Fibroblast of gingiva (primary cell): ENCODE data around the gene MCFD2.
"Not testable (repeated sequence)": the region's sequence is repeated elsewhere in the genome, so short reads cannot be mapped to it uniquely, and the experiment has no call there.

Source experiments
- DNase-seq: peaks from one replicate; pipeline ENCODE4 v3.0.0-alpha.2; 2011; ENCODE audit warnings: low read depth

MCFD2 gene

DNA sequence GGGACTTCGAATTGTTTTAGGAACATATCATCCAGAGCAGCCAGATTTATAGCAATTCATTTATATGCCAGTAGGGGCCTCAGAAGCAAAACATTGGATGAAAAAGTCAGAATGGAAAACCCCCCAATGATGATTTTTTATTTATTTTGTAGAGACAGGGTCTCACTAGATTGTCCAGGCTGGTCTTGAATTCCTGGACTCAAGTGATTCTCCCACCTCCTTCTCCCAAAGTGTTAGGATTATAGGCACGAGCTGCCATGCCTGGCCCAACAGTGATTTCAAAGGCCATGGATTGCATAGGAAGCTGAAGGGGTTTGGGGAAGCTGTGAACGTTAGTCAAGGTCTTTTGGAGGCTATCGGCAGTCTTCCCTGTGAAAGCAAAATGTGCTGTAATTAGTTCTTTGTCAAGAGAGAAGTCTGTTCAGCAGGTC lies 21.9 kb upstream of the MCFD2 start:
- no peak for DNase-seq

DNA sequence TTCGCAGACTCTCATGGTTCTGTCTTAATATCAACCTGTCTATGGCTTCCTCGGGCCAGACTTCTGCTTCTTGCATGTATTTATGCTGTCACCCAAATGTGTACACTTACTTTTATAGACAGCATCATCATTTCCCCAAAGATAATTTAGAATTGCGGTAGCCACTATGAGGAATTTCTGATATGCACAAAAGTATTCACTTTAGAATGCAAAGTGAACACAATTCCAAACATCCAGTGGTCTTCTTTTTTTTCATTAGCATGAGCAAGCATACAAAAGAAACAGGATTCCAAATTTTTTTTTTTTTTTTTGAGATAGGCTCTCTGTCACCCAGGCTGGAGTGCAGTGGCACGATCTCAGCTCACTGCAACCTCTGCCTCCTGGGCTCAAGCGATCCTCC lies 21.0 kb upstream of the MCFD2 start:
- DNase-seq, result no peak

GRCh38 chr2:46935071-46935470 lies 19.5 kb upstream of the MCFD2 start:
- no peak for DNase-seq

GRCh38 chr2:46929612-46930011 lies 14.0 kb upstream of the MCFD2 start:
- DNase-seq, result no peak

GRCh38 chr2:46926863-46927262 lies 11.3 kb upstream of the MCFD2 start:
- no peak for DNase-seq

DNA sequence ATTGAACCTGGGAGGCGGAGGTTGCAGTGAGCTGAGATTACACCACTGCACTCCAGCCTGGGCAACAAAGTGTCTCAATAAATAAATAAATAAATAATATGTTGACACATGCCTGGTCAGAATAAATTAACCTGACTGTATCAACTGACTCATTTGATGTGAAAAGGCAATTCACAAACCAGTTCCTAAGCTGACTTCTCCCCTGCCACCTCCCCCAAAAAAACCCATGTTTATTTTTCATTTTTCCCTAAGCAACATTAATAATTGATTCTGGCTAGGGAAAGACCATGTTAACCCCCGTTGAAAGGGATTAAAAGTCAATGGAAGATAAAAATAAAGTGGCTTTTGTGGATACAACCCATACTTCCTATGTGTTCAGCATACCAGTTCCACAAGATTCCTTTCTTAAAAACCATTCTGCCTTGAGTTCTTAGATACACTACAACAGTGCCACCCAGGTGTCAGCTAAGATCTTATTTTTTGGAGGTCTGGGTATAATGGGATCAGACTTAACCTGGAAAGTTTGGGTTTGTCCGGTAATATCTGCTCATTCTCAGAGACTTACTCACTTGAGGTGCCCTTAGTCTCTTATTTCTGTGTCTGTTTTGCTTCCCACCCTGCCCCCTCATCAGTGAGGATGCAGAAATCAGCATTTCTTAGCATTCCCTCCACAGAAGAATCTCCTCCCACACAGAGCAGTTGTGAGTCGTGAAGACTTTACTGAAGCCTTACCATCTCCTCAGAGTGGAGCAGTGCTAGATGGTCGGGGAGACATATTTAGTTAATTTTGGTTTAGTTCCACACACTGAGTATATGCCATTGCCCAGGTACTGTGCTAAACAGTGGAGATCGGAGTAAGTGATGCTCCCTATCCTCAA lies 10.1 kb upstream of the MCFD2 start:
- DNase-seq, result no peak

GRCh38 chr2:46924608-46925007 lies 9.0 kb upstream of the MCFD2 start:
- DNase-seq, result no peak

DNA sequence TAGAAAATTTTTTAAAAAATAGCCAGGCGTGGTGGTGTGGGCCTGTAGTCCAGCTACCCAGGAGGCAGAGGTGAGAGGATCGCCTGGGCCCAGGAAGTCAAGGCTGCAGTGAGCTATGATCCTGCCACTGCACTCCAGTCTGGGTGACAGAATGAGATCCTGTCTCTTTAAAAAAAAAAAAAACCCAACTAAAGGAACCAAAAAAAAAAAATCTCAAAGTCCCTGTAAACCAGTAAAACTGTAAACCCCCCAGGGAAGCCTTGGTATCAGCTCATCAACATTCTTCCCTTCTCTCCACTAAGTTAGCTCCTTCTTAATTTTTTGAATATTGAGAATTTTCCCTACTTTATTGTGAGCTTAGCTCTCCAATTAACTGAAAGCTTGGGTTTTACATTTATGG lies 8.4 kb upstream of the MCFD2 start:
- DNase-seq, result no peak

GRCh38 chr2:46923041-46923528 lies 7.5 kb upstream of the MCFD2 start:
- no peak for DNase-seq

DNA sequence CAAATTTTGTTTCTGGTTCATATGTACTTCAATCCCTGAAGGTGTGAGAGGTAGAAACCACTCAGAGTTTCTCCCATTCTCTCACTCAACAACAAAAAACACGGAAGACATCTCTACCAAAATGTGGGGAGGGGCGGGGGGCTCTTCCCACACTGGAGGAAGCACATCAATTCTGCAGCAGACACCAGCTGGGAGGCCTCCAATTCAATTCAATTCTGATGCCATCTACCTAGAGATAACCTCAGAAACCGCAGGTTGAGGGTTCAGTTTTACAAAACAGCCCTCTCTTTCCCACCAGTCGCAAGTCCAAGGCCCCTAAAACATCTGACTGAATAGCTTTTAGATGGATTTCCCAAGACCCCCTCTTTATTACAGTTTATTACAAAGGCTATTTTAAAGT lies 7.0 kb upstream of the MCFD2 start:
- no peak for DNase-seq

GRCh38 chr2:46921676-46922448 lies 6.3 kb upstream of the MCFD2 start:
- DNase-seq, result no peak

GRCh38 chr2:46917628-46918027 lies 2.0 kb upstream of the MCFD2 start:
- DNase-seq, result no peak

- DNase-seq, result peak; percentile 87
These were observed 415 bp upstream of the MCFD2 start for GRCh38 chr2:46915811-46916630.

DNA sequence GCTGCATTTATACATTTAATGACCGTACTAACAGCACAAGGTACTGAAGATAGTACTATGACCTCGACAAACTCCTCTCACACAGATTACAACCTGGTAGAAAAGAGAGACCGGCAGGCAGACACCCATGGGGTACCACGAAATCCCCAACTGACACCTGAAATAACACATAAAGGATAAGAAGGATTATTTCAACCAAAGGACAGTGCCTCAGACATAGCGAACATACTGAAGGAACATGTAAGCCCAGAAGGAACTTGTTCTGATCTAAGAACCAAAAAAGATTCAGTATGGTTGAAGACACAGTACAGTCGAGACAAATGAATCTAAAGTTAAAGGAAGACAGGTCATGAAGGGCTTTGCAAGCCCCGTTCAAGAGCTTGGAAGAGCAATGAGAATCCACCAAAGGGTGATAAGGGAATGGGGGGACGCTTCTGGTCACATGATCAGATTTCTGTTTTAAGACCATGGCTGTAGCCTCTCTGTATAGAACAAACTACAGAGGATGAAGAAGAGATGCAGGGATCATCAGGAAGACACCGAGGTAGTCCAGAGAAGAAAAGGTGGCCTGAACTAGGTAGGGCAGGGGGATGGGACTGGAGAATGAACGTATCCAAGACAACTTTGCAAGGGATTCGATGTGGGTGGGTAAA lies 902 bp downstream of the MCFD2 start:
- DNase-seq, result no peak

GRCh38 chr2:46913471-46914381 lies 1.9 kb downstream of the MCFD2 start:
- DNase-seq, result peak; percentile 33

DNA sequence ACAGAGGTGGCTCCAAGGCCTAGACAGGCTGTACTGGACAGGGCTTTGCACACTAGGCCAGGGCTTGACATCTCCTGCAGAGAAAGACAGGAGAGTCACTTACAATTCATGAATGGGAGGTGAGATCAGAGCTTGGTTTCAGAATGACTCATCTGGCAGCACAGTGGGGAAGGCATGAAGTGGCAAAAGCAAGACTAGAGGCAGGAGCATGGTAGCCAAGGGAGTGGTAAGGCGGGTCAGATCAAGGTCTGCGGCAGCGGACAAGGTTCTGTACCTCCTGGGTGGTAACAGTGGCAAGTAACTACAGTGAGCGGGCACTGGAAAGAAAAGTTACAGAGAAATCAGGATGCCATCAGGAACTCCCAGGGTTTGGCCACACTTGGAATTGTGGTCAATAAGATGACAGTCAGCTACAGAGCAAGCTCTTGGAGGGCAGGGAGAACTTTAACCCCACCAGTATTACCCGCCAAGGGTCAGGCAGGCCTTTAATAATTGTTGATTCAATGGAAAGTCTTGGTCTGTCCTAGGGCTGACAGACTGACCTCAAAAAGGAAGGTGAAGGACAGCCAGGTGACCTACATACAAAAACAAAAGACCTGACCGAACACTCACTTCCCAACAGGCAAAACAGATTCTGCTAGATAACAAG lies 5.7 kb downstream of the MCFD2 start:
- DNase-seq, result peak; percentile 57

- DNase-seq, result no peak
These were observed 6.5 kb downstream of the MCFD2 start for GRCh38 chr2:46909150-46909549.

DNA sequence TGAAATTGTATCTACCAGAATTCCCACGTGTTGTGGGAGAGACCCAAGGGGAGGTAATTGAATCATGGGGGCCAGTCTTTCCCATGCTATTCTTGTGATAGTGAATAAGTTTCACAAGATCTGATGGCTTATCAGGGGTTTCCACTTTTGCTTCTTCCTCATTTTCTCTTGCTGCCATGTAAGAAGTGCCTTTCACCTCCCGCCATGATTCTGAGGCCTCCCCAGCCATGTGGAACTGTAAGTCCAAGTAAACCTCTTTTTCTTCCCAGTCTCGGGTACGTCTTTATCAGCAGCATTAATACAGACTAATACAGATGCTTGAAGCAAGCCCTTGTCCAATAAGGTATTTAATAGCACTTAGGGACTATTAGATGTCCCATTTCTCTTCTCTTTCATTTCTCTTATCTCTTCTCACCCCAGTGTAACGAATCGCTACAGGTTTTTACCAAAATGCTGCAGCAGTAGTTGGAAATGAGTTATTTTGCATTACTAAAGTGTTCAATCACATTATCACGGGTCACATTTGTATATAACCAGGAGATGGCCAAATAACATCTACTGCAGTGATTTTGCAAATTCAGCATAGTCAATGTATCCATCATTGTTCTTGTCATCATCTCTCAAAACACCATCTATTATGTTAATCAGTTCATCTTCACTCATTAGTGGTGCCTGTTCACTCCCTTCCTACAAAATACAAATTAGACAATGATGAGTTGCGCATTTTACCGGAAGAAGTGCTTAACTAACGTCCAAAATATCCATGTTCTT lies 10.5 kb downstream of the MCFD2 start:
- DNase-seq, result not testable (repeated sequence)

DNA sequence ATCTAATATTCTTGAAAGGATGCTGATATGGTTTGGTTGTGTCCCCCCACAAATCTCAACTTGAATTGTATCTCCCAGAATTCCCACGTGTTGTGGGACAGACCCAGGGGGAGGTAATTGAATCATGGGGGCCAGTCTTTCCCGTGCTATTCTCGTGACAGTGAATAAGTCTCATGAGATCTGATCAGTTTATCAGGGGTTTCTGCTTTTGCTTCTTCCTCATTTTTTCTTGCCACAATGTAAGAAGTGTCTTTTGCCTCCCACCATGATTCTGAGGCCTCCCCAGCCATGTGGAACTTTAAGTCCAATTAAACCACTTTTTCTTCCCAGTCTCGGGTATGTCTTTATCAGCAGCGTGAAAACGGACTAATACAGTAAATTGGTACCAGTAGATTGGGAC lies 12.6 kb downstream of the MCFD2 start:
- not testable (repeated sequence) for DNase-seq
